ENCODE data around the gene TNFRSF25.

The TNFRSF25 gene

GRCh38 chr1:6412896-6413295, 53.1 kb downstream of the TNFRSF25 start:
- in situ Hi-C loops (cut with MboI; ENCODE audit: low pct_unique_long_range_greater_than_20kb, low sequenced_read_pairs, unreplicated experiment), result loop anchor here (10.0 kb wide), 1 partner anchor 48 kb away; no protein-coding TSS in a partner anchor
- no peak for DNase-seq (ENCODE audit: low spot score)
- TF ChIP-seq, protein P1, sequence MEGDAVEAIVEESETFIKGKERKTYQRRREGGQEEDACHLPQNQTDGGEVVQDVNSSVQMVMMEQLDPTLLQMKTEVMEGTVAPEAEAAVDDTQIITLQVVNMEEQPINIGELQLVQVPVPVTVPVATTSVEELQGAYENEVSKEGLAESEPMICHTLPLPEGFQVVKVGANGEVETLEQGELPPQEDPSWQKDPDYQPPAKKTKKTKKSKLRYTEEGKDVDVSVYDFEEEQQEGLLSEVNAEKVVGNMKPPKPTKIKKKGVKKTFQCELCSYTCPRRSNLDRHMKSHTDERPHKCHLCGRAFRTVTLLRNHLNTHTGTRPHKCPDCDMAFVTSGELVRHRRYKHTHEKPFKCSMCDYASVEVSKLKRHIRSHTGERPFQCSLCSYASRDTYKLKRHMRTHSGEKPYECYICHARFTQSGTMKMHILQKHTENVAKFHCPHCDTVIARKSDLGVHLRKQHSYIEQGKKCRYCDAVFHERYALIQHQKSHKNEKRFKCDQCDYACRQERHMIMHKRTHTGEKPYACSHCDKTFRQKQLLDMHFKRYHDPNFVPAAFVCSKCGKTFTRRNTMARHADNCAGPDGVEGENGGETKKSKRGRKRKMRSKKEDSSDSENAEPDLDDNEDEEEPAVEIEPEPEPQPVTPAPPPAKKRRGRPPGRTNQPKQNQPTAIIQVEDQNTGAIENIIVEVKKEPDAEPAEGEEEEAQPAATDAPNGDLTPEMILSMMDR (IDR thresholded peaks at IDR 0.05; ENCODE audit: extremely low read depth, insufficient read depth, missing control alignments), result no peak
